Measurements from ENCODE around the gene KREMEN2.

GRCh38 chr16:3007957-3008689, 44.0 kb downstream of the KREMEN2 start:
- no peak for TF ChIP-seq EZH2 (IDR thresholded peaks at IDR 0.05; ENCODE audit: borderline replicate concordance, low read depth, low read length, severe bottlenecking)
- no peak for TF ChIP-seq CTCF (IDR thresholded peaks at IDR 0.05; ENCODE audit: extremely low read depth in 1 of 2, insufficient read depth in 1 of 2, low read depth in 1 of 2, low read length in 2 of 2)
- no peak for TF ChIP-seq POLR2A (IDR thresholded peaks at IDR 0.05; ENCODE audit: low read depth, low read length)
- no peak for TF ChIP-seq MAX (IDR thresholded peaks at IDR 0.05; ENCODE audit: insufficient read depth, insufficient read length)
- no peak for TF ChIP-seq POLR2AphosphoS5 (IDR thresholded peaks at IDR 0.05; ENCODE audit: insufficient read depth, low read depth, low read length)
- TF ChIP-seq MYC (IDR thresholded peaks at IDR 0.05; ENCODE audit: low read depth, low read length) = no peak
- TF ChIP-seq GATA2 (IDR thresholded peaks at IDR 0.05; ENCODE audit: insufficient read depth, insufficient read length, low read depth, low read length) = peak; percentile 22
- TF ChIP-seq JUN (IDR thresholded peaks at IDR 0.05; ENCODE audit: borderline replicate concordance, insufficient read depth, insufficient read length, low read depth) = no peak

Data from endothelial cell of umbilical vein (primary cell).